ENCODE results near the gene CAB39. TPM values are rescaled to one million over a fixed set of nuclear protein-coding genes. Genes with fewer than 3 reads are reported as not detected.

CAB39 gene
- total and polyA plus RNA-seq, 2 of the 8 experiments (the other 6 are each of a cell fraction or from before 2014, with no cell fraction given): 16.4 to 50.5 TPM

DNA sequence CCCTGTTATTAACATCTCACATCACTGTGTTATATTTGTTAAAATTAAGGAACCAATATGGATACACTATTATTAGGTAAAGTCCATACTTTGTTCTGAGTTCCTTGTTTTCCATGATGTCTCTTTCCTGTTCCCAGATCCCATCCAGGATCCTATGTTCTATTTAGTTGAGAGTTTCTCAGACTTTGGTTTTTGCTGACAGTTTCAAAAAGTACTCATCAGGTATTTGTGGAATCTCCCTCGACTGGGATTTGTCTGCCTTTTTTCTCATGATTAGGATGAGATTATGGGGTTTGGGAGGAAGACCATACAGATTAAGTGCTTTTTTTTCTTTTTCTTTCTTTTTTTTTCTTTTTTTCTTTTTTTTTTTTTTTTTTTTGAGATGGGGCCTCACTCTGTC is 112.7 kb downstream of the CAB39 start (continued):
- no peak for TF ChIP-seq RAD21 (IDR thresholded peaks at IDR 0.05 in 1 of 2, conservative IDR thresholded peaks at IDR 0.05 in 1 of 2; ENCODE audit: low read depth in 2 of 2, low read length in 2 of 2)
- TF ChIP-seq, protein P1, sequence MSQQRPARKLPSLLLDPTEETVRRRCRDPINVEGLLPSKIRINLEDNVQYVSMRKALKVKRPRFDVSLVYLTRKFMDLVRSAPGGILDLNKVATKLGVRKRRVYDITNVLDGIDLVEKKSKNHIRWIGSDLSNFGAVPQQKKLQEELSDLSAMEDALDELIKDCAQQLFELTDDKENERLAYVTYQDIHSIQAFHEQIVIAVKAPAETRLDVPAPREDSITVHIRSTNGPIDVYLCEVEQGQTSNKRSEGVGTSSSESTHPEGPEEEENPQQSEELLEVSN (IDR thresholded peaks at IDR 0.05): no peak
- TF ChIP-seq, protein P2, sequence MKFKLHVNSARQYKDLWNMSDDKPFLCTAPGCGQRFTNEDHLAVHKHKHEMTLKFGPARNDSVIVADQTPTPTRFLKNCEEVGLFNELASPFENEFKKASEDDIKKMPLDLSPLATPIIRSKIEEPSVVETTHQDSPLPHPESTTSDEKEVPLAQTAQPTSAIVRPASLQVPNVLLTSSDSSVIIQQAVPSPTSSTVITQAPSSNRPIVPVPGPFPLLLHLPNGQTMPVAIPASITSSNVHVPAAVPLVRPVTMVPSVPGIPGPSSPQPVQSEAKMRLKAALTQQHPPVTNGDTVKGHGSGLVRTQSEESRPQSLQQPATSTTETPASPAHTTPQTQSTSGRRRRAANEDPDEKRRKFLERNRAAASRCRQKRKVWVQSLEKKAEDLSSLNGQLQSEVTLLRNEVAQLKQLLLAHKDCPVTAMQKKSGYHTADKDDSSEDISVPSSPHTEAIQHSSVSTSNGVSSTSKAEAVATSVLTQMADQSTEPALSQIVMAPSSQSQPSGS (IDR thresholded peaks at IDR 0.05; ENCODE audit: low read length): no peak
- TF ChIP-seq RNF2 (IDR thresholded peaks at IDR 0.05; ENCODE audit: borderline replicate concordance, low read depth, low read length, missing control alignments, poor library complexity, severe bottlenecking): no peak

All from H1 (cell line).